ENCODE measurements around the gene STON2.

Gene STON2

GRCh38 chr14:81220830-81221578 lies 179.1 kb downstream of the STON2 start, which contains the start of gene GTF2A1:
Gene GTF2A1, minus strand, starts transcription at chr14:81220959. Its CDS starts 441 bp downstream, at chr14:81220518.
- peak; percentile 78 for DNase-seq (ENCODE audit: low read depth)

GRCh38 chr14:81220580-81220829 lies 179.6 kb downstream of the STON2 start:
- DNase-seq (ENCODE audit: low read depth) = no peak

- DNase-seq (ENCODE audit: low read depth) = no peak
These were observed 180.2 kb downstream of the STON2 start for GRCh38 chr14:81219759-81220579.

GRCh38 chr14:81219210-81219758 lies 180.8 kb downstream of the STON2 start:
- DNase-seq (ENCODE audit: low read depth) = peak; percentile 89

GRCh38 chr14:81211844-81212243 lies 188.3 kb downstream of the STON2 start:
- no peak for DNase-seq (ENCODE audit: low read depth)

All from GM04503 (cell line).